ENCODE measurements around the gene RFT1. TPM values are rescaled to one million over a fixed set of nuclear protein-coding genes. Genes with fewer than 3 reads are reported as not detected.
A peak's percentile ranks its signal among the peaks of the same experiment; 100 is the strongest.

The RFT1 gene
- total RNA-seq, 1 experiment from 2014 or later, result 26.3 TPM

DNA sequence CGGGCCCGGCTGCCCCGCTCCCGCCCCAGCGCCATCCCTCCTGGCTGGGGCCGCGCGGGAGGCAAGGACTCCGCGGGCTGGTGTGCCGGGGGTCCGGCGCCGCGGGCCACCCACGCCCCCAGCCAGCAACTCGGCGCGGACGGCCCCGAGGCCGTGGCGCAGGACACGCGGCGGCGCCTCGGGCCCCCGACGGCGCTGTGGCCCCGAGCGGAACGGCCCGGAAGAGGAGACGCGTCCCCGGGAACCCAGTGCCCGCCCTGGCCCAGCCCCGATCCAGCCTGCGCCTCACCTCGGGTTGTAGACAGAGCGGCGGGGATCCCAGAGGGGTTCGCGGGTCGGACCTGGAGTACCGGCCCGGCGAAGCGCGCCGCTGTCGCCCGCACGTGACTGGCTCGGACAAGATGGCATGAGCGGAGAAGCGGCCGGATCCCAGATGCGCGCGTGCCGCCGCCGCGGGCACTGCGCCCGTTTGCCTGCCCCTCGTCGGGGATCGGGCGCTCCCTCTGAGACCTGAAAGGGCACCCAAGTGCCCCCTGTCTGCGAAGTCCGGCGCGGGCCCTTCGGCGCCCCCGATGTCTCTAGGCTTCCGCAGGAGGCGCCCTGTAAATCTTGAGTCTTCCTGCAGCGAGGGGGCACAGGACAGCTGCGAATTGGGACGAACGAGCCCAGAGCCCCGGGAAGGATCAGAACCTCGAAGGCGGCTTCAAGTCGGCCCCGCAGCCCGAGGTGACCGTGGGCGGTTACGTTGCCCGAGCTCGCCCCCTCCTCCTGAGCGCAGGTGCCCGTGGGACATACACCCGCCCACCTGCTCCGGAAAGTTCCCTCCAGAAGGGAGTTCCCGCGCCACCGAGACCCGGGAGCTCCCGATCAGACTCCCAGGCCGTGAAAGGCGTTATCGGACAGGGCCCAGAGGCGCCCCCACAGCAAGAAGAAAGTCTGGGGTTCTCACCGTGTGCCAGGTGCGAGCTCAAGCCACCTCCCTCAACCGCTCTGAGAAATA lies 83.8 kb downstream of the RFT1 start (continued):
- TF ChIP-seq, protein P1, sequence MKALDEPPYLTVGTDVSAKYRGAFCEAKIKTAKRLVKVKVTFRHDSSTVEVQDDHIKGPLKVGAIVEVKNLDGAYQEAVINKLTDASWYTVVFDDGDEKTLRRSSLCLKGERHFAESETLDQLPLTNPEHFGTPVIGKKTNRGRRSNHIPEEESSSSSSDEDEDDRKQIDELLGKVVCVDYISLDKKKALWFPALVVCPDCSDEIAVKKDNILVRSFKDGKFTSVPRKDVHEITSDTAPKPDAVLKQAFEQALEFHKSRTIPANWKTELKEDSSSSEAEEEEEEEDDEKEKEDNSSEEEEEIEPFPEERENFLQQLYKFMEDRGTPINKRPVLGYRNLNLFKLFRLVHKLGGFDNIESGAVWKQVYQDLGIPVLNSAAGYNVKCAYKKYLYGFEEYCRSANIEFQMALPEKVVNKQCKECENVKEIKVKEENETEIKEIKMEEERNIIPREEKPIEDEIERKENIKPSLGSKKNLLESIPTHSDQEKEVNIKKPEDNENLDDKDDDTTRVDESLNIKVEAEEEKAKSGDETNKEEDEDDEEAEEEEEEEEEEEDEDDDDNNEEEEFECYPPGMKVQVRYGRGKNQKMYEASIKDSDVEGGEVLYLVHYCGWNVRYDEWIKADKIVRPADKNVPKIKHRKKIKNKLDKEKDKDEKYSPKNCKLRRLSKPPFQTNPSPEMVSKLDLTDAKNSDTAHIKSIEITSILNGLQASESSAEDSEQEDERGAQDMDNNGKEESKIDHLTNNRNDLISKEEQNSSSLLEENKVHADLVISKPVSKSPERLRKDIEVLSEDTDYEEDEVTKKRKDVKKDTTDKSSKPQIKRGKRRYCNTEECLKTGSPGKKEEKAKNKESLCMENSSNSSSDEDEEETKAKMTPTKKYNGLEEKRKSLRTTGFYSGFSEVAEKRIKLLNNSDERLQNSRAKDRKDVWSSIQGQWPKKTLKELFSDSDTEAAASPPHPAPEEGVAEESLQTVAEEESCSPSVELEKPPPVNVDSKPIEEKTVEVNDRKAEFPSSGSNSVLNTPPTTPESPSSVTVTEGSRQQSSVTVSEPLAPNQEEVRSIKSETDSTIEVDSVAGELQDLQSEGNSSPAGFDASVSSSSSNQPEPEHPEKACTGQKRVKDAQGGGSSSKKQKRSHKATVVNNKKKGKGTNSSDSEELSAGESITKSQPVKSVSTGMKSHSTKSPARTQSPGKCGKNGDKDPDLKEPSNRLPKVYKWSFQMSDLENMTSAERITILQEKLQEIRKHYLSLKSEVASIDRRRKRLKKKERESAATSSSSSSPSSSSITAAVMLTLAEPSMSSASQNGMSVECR (CRISPR knock-in tag; IDR thresholded peaks at IDR 0.05; ENCODE audit: borderline replicate concordance), result peak; percentile 69; the same call in 1 of the 2 replicates
- no peak for TF ChIP-seq TEAD1 (CRISPR knock-in tag; IDR thresholded peaks at IDR 0.05)
- TF ChIP-seq MYBL2 (CRISPR knock-in tag; IDR thresholded peaks at IDR 0.05), result peak; percentile 91; the same call in 1 of the 2 replicates
- TF ChIP-seq FOXP1 (CRISPR knock-in tag; IDR thresholded peaks at IDR 0.05; ENCODE audit: borderline replicate concordance), result peak; percentile 80
- 0 out of 2 replicates have a peak, but pooled peaks have one; percentile 11 for TF ChIP-seq ZNF121 (CRISPR knock-in tag; IDR thresholded peaks at IDR 0.05)
- no peak; the same call in 1 of the 2 replicates for TF ChIP-seq RELA (CRISPR knock-in tag; IDR thresholded peaks at IDR 0.05; ENCODE audit: borderline replicate concordance)
- TF ChIP-seq, protein P2, sequence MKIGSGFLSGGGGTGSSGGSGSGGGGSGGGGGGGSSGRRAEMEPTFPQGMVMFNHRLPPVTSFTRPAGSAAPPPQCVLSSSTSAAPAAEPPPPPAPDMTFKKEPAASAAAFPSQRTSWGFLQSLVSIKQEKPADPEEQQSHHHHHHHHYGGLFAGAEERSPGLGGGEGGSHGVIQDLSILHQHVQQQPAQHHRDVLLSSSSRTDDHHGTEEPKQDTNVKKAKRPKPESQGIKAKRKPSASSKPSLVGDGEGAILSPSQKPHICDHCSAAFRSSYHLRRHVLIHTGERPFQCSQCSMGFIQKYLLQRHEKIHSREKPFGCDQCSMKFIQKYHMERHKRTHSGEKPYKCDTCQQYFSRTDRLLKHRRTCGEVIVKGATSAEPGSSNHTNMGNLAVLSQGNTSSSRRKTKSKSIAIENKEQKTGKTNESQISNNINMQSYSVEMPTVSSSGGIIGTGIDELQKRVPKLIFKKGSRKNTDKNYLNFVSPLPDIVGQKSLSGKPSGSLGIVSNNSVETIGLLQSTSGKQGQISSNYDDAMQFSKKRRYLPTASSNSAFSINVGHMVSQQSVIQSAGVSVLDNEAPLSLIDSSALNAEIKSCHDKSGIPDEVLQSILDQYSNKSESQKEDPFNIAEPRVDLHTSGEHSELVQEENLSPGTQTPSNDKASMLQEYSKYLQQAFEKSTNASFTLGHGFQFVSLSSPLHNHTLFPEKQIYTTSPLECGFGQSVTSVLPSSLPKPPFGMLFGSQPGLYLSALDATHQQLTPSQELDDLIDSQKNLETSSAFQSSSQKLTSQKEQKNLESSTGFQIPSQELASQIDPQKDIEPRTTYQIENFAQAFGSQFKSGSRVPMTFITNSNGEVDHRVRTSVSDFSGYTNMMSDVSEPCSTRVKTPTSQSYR (CRISPR knock-in tag; IDR thresholded peaks at IDR 0.05), result 0 out of 2 replicates have a peak, but pooled peaks have one; percentile 57
- TF ChIP-seq, protein P3, sequence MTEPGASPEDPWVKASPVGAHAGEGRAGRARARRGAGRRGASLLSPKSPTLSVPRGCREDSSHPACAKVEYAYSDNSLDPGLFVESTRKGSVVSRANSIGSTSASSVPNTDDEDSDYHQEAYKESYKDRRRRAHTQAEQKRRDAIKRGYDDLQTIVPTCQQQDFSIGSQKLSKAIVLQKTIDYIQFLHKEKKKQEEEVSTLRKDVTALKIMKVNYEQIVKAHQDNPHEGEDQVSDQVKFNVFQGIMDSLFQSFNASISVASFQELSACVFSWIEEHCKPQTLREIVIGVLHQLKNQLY (CRISPR knock-in tag; IDR thresholded peaks at IDR 0.05), result 0 out of 2 replicates have a peak, but pooled peaks have one; percentile 27
- peak; percentile 40; the same call in 1 of the 2 replicates for TF ChIP-seq SP1 (CRISPR knock-in tag; conservative IDR thresholded peaks at IDR 0.05)
- peak; percentile 48; the same call in 1 of the 2 replicates for TF ChIP-seq ESRRA (CRISPR knock-in tag; IDR thresholded peaks at IDR 0.05; ENCODE audit: borderline replicate concordance)
- TF ChIP-seq, protein P4, sequence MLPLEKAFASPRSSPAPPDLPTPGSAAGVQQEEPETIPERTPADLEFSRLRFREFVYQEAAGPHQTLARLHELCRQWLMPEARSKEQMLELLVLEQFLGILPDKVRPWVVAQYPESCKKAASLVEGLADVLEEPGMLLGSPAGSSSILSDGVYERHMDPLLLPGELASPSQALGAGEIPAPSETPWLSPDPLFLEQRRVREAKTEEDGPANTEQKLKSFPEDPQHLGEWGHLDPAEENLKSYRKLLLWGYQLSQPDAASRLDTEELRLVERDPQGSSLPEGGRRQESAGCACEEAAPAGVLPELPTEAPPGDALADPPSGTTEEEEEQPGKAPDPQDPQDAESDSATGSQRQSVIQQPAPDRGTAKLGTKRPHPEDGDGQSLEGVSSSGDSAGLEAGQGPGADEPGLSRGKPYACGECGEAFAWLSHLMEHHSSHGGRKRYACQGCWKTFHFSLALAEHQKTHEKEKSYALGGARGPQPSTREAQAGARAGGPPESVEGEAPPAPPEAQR (CRISPR knock-in tag; IDR thresholded peaks at IDR 0.05), result no peak
- TF ChIP-seq, protein P5, sequence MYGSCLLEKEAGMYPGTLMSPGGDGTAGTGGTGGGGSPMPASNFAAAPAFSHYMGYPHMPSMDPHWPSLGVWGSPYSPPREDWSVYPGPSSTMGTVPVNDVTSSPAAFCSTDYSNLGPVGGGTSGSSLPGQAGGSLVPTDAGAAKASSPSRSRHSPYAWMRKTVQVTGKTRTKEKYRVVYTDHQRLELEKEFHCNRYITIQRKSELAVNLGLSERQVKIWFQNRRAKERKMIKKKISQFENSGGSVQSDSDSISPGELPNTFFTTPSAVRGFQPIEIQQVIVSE (CRISPR knock-in tag; IDR thresholded peaks at IDR 0.05; ENCODE audit: borderline replicate concordance), result no peak
- no peak; the same call in 1 of the 2 replicates for TF ChIP-seq ZNF317 (CRISPR knock-in tag; IDR thresholded peaks at IDR 0.05; ENCODE audit: borderline replicate concordance, low read depth)
- TF ChIP-seq, protein P6, sequence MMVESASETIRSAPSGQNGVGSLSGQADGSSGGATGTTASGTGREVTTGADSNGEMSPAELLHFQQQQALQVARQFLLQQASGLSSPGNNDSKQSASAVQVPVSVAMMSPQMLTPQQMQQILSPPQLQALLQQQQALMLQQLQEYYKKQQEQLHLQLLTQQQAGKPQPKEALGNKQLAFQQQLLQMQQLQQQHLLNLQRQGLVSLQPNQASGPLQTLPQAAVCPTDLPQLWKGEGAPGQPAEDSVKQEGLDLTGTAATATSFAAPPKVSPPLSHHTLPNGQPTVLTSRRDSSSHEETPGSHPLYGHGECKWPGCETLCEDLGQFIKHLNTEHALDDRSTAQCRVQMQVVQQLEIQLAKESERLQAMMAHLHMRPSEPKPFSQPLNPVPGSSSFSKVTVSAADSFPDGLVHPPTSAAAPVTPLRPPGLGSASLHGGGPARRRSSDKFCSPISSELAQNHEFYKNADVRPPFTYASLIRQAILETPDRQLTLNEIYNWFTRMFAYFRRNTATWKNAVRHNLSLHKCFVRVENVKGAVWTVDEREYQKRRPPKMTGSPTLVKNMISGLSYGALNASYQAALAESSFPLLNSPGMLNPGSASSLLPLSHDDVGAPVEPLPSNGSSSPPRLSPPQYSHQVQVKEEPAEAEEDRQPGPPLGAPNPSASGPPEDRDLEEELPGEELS (CRISPR knock-in tag; IDR thresholded peaks at IDR 0.05), result peak; percentile 93
- TF ChIP-seq, protein P7, sequence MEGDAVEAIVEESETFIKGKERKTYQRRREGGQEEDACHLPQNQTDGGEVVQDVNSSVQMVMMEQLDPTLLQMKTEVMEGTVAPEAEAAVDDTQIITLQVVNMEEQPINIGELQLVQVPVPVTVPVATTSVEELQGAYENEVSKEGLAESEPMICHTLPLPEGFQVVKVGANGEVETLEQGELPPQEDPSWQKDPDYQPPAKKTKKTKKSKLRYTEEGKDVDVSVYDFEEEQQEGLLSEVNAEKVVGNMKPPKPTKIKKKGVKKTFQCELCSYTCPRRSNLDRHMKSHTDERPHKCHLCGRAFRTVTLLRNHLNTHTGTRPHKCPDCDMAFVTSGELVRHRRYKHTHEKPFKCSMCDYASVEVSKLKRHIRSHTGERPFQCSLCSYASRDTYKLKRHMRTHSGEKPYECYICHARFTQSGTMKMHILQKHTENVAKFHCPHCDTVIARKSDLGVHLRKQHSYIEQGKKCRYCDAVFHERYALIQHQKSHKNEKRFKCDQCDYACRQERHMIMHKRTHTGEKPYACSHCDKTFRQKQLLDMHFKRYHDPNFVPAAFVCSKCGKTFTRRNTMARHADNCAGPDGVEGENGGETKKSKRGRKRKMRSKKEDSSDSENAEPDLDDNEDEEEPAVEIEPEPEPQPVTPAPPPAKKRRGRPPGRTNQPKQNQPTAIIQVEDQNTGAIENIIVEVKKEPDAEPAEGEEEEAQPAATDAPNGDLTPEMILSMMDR (IDR thresholded peaks at IDR 0.05), result no peak
- TF ChIP-seq, protein P8, sequence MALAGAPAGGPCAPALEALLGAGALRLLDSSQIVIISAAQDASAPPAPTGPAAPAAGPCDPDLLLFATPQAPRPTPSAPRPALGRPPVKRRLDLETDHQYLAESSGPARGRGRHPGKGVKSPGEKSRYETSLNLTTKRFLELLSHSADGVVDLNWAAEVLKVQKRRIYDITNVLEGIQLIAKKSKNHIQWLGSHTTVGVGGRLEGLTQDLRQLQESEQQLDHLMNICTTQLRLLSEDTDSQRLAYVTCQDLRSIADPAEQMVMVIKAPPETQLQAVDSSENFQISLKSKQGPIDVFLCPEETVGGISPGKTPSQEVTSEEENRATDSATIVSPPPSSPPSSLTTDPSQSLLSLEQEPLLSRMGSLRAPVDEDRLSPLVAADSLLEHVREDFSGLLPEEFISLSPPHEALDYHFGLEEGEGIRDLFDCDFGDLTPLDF (CRISPR knock-in tag; IDR thresholded peaks at IDR 0.05), result peak; percentile 54; the same call in 1 of the 2 replicates
- TF ChIP-seq NFE2L1 (CRISPR knock-in tag; IDR thresholded peaks at IDR 0.05), result peak; percentile 72
- TF ChIP-seq, protein P9, sequence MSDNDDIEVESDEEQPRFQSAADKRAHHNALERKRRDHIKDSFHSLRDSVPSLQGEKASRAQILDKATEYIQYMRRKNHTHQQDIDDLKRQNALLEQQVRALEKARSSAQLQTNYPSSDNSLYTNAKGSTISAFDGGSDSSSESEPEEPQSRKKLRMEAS (CRISPR knock-in tag; IDR thresholded peaks at IDR 0.05), result peak; percentile 89
- peak; percentile 70; the same call in 1 of the 2 replicates for TF ChIP-seq SMAD4 (CRISPR knock-in tag; IDR thresholded peaks at IDR 0.05)

Data from WTC11 (cell line).